ENCODE measurements around the gene NAALADL2.
"Not testable (repeated sequence)": the region's sequence is repeated elsewhere in the genome, so short reads cannot be mapped to it uniquely, and the experiment has no call there.

The NAALADL2 gene

DNA sequence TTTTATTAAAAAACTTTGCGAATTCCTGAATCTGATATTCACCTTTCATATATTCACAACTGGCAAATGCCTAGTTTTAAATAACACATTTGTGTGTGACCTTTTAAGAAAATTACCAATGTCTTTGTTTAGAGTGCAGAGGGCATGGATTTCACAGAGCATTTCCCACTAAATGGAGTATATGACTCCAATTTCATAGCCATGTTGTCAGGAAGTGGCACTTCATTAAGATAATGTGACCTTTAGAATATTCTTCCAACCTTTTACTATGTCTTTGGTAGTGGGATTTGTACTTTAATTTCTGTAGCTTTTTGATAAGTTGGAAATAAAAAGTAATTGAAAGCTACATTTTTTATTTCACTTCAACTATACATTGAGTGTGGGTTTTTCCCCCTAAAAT is 188.7 kb downstream of the NAALADL2 start:
- Histone ChIP-seq H3K27me3 (ENCODE audit: control insufficient read depth, insufficient read depth, low read length) (no peaks in the 10 kb centered on the region), H3K9ac (ENCODE audit: low read length) (no peak overlapping the region), H3K36me3 (ENCODE audit: control insufficient read depth, low read depth, low read length) (no peaks in the 10 kb centered on the region), H3K9me3 (ENCODE audit: control insufficient read depth, low read depth, low read length) (peaks cover 8% of the 10 kb centered on the region), H3K27ac (ENCODE audit: low read length) (no peak overlapping the region), H3K4me3 (ENCODE audit: low read length) (no peak overlapping the region), H3K4me1 (ENCODE audit: control insufficient read depth, low read depth, low read length) (no peaks in the 10 kb centered on the region)

GRCh38 chr3:175057401-175057800 is 198.3 kb downstream of the NAALADL2 start:
- H3K4me3 ChIP-seq (ENCODE audit: low read length) = no peak overlapping the region
- H3K9me3 ChIP-seq (ENCODE audit: control insufficient read depth, low read depth, low read length) = peaks cover 8% of the 10 kb centered on the region
- no peak overlapping the region for H3K9ac ChIP-seq (ENCODE audit: low read length)
- no peaks in the 10 kb centered on the region for H3K36me3 ChIP-seq (ENCODE audit: control insufficient read depth, low read depth, low read length)
- H3K4me1 ChIP-seq (ENCODE audit: control insufficient read depth, low read depth, low read length) = peaks cover 12% of the 10 kb centered on the region
- no peaks in the 10 kb centered on the region for H3K27me3 ChIP-seq (ENCODE audit: control insufficient read depth, insufficient read depth, low read length)
- no peak overlapping the region for H3K27ac ChIP-seq (ENCODE audit: low read length)

GRCh38 chr3:175059788-175060187 is 200.7 kb downstream of the NAALADL2 start:
- H3K4me1 ChIP-seq (ENCODE audit: control insufficient read depth, low read depth, low read length) = no peaks in the 10 kb centered on the region
- H3K9me3 ChIP-seq (ENCODE audit: control insufficient read depth, low read depth, low read length) = peaks cover 8% of the 10 kb centered on the region
- no peaks in the 10 kb centered on the region for H3K36me3 ChIP-seq (ENCODE audit: control insufficient read depth, low read depth, low read length)
- no peak overlapping the region for H3K4me3 ChIP-seq (ENCODE audit: low read length)
- no peaks in the 10 kb centered on the region for H3K27me3 ChIP-seq (ENCODE audit: control insufficient read depth, insufficient read depth, low read length)
- H3K27ac ChIP-seq (ENCODE audit: low read length) = no peak overlapping the region
- no peak overlapping the region for H3K9ac ChIP-seq (ENCODE audit: low read length)

DNA sequence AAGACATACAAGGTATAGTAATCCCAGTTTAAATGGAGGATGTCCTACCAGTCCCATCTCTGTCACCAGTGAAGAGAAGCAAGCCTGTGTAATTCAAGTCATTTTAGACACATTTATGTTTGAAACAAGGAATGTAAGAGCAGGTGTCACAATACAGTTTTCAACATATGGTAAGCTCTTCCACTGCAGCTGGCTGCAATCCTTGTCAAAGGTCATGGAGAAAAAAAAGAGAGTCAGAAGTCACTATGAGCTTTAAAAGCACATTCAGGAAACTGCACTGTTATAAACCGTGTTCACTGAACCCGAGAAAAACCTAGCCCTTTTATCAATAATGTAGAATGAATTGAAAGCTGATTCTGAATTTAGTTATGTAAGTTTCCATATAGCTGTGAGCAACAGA is 206.4 kb downstream of the NAALADL2 start:
- Histone ChIP-seq H3K4me3 (ENCODE audit: low read length) (no peak overlapping the region), H3K27me3 (ENCODE audit: control insufficient read depth, insufficient read depth, low read length) (no peaks in the 10 kb centered on the region), H3K9ac (ENCODE audit: low read length) (no peak overlapping the region), H3K27ac (ENCODE audit: low read length) (no peak overlapping the region), H3K4me1 (ENCODE audit: control insufficient read depth, low read depth, low read length) (no peaks in the 10 kb centered on the region), H3K36me3 (ENCODE audit: control insufficient read depth, low read depth, low read length) (no peaks in the 10 kb centered on the region), H3K9me3 (ENCODE audit: control insufficient read depth, low read depth, low read length) (no peaks in the 10 kb centered on the region)

GRCh38 chr3:175066617-175067415 is 207.7 kb downstream of the NAALADL2 start:
- H3K9ac ChIP-seq (ENCODE audit: low read length) = no peak overlapping the region
- H3K27me3 ChIP-seq (ENCODE audit: control insufficient read depth, insufficient read depth, low read length) = no peaks in the 10 kb centered on the region
- no peak overlapping the region for H3K4me3 ChIP-seq (ENCODE audit: low read length)

GRCh38 chr3:175068587-175068986 is 209.5 kb downstream of the NAALADL2 start:
- no peak overlapping the region for H3K9ac ChIP-seq (ENCODE audit: low read length)
- H3K4me3 ChIP-seq (ENCODE audit: low read length) = no peak overlapping the region
- no peaks in the 10 kb centered on the region for H3K4me1 ChIP-seq (ENCODE audit: control insufficient read depth, low read depth, low read length)
- no peak overlapping the region for H3K27ac ChIP-seq (ENCODE audit: low read length)
- no peaks in the 10 kb centered on the region for H3K36me3 ChIP-seq (ENCODE audit: control insufficient read depth, low read depth, low read length)
- no peaks in the 10 kb centered on the region for H3K27me3 ChIP-seq (ENCODE audit: control insufficient read depth, insufficient read depth, low read length)
- H3K9me3 ChIP-seq (ENCODE audit: control insufficient read depth, low read depth, low read length) = no peaks in the 10 kb centered on the region

More at GRCh38 chr3:175066617-175067415, 207.7 kb downstream of the NAALADL2 start:
- Histone ChIP-seq H3K27ac (ENCODE audit: low read length) (no peak overlapping the region), H3K9me3 (ENCODE audit: control insufficient read depth, low read depth, low read length) (no peaks in the 10 kb centered on the region), H3K4me1 (ENCODE audit: control insufficient read depth, low read depth, low read length) (no peaks in the 10 kb centered on the region), H3K36me3 (ENCODE audit: control insufficient read depth, low read depth, low read length) (no peaks in the 10 kb centered on the region)

DNA sequence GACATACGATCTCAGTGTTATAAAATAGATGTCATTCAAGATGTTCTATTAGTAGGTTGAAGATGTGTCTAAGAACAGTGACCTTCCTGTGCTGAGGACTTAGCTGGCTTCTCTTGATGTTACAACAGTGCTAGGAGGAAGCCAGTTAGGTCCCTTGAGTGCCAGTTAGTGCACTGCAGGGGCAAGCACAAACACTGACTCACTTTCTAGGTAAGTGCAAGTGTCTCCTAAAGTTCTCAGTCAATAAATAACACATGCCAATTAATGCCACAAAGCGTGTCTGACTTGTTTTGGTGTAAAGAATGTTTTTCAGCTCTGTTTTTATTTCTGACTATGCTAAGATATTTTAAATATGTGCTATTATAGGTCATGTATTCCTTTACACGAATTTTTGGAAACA is 211.8 kb downstream of the NAALADL2 start:
- H3K36me3 ChIP-seq (ENCODE audit: control insufficient read depth, low read depth, low read length) = no peaks in the 10 kb centered on the region
- no peaks in the 10 kb centered on the region for H3K9me3 ChIP-seq (ENCODE audit: control insufficient read depth, low read depth, low read length)
- H3K27ac ChIP-seq (ENCODE audit: low read length) = no peak overlapping the region
- H3K27me3 ChIP-seq (ENCODE audit: control insufficient read depth, insufficient read depth, low read length) = no peaks in the 10 kb centered on the region
- no peaks in the 10 kb centered on the region for H3K4me1 ChIP-seq (ENCODE audit: control insufficient read depth, low read depth, low read length)
- H3K4me3 ChIP-seq (ENCODE audit: low read length) = no peak overlapping the region
- no peak overlapping the region for H3K9ac ChIP-seq (ENCODE audit: low read length)

DNA sequence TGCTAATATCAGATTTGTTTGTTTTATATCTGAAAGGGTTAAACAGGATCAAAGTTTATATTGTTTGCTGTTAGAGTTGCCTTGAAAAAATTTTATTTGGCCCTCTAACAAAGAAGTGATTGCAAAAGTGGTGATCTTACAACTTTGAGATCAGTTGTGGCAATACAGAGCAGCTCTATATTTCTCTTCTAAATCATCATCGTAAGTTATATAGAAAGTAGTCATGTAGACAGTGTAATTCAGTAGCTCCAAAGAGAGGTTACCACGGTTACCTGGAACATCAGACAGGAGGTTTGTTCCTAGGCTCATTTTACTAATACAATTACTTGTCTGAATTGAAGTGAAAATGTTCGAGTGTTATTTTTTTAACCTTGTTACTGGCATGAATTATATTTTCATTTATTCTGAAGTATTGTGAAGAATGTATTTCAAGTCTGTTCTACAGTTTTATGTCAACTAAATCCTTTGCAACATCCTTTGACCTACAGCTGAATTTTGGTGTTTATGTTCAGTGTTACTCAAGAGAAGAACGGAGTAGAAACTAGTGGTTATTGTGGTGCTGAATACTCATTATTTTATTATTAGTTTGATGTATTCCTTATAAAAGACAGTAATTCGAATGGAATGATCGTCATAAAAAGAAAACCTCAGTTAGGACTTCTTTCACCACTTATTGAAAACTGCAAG is 214.2 kb downstream of the NAALADL2 start:
- Histone ChIP-seq H3K36me3 (ENCODE audit: control insufficient read depth, low read depth, low read length) (no peaks in the 10 kb centered on the region), H3K9me3 (ENCODE audit: control insufficient read depth, low read depth, low read length) (no peaks in the 10 kb centered on the region), H3K4me3 (ENCODE audit: low read length) (no peak overlapping the region), H3K27me3 (ENCODE audit: control insufficient read depth, insufficient read depth, low read length) (no peaks in the 10 kb centered on the region), H3K4me1 (ENCODE audit: control insufficient read depth, low read depth, low read length) (no peaks in the 10 kb centered on the region), H3K27ac (ENCODE audit: low read length) (no peak overlapping the region), H3K9ac (ENCODE audit: low read length) (no peak overlapping the region)

DNA sequence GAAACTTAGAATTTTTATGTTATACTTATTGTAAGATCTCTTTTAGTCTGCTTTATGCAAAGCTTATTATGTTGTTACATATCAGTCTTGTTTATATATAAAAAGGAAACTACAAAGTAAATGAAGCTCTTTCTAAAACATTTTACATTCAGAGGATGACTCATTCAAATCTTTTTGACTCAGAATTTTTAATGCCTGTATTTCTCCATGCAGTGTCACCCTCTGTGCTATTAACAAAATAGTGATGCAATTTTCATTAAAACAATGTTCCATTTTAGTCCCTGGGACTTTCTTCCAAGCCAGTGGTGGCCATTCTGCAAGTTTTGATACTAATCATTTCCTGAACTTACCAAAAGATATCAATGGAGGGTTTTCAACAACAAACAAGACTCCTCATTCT is 216.1 kb downstream of the NAALADL2 start:
- Histone ChIP-seq H3K9me3 (ENCODE audit: control insufficient read depth, low read depth, low read length) (no peaks in the 10 kb centered on the region), H3K27me3 (ENCODE audit: control insufficient read depth, insufficient read depth, low read length) (no peaks in the 10 kb centered on the region), H3K27ac (ENCODE audit: low read length) (no peak overlapping the region), H3K36me3 (ENCODE audit: control insufficient read depth, low read depth, low read length) (no peaks in the 10 kb centered on the region), H3K4me3 (ENCODE audit: low read length) (no peak overlapping the region), H3K4me1 (ENCODE audit: control insufficient read depth, low read depth, low read length) (no peaks in the 10 kb centered on the region), H3K9ac (ENCODE audit: low read length) (no peak overlapping the region)

- Histone ChIP-seq H3K4me1 (ENCODE audit: control insufficient read depth, low read depth, low read length) (no peaks in the 10 kb centered on the region), H3K27me3 (ENCODE audit: control insufficient read depth, insufficient read depth, low read length) (no peaks in the 10 kb centered on the region), H3K9ac (ENCODE audit: low read length) (no peak overlapping the region), H3K27ac (ENCODE audit: low read length) (no peak overlapping the region), H3K9me3 (ENCODE audit: control insufficient read depth, low read depth, low read length) (no peaks in the 10 kb centered on the region), H3K36me3 (ENCODE audit: control insufficient read depth, low read depth, low read length) (no peaks in the 10 kb centered on the region), H3K4me3 (ENCODE audit: low read length) (no peak overlapping the region)
Measured at GRCh38 chr3:175077216-175077615, 218.1 kb downstream of the NAALADL2 start.

- Histone ChIP-seq H3K9ac (ENCODE audit: low read length) (no peak overlapping the region), H3K27me3 (ENCODE audit: control insufficient read depth, insufficient read depth, low read length) (no peaks in the 10 kb centered on the region), H3K36me3 (ENCODE audit: control insufficient read depth, low read depth, low read length) (no peaks in the 10 kb centered on the region), H3K9me3 (ENCODE audit: control insufficient read depth, low read depth, low read length) (no peaks in the 10 kb centered on the region), H3K27ac (ENCODE audit: low read length) (no peak overlapping the region), H3K4me3 (ENCODE audit: low read length) (no peak overlapping the region), H3K4me1 (ENCODE audit: control insufficient read depth, low read depth, low read length) (no peaks in the 10 kb centered on the region)
Measured at GRCh38 chr3:175082631-175083030, 223.5 kb downstream of the NAALADL2 start.

DNA sequence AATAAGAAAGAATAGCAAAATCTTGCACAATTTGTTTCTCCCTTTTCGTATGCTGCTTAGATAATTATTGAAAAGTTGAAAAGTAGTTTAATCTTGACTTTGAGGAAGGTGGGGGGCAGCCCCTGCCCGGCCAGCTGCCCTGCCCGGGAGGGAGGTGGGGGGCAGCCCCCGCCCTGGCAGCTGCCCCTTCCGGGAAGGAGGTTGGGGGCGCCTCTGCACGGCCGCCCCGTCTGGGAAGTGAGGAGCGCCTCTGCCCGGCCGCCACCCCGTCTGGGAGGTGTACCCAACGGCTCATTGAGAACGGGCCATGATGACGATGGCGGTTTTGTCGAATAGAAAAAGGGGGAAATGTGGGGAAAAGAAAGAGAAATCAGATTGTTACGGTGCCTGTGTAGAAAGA is 228.0 kb downstream of the NAALADL2 start:
- not testable (repeated sequence) for H3K4me3 ChIP-seq (ENCODE audit: low read length); H3K27ac ChIP-seq (ENCODE audit: low read length); H3K9ac ChIP-seq (ENCODE audit: low read length); H3K27me3 ChIP-seq (ENCODE audit: control insufficient read depth, insufficient read depth, low read length); H3K4me1 ChIP-seq (ENCODE audit: control insufficient read depth, low read depth, low read length); H3K9me3 ChIP-seq (ENCODE audit: control insufficient read depth, low read depth, low read length); H3K36me3 ChIP-seq (ENCODE audit: control insufficient read depth, low read depth, low read length)

Data from iPS-18a (cell line).